Posterior vena cava (tissue), 2 donors: ENCODE measurements around the gene ZNF223. TPM values are rescaled to one million over a fixed set of nuclear protein-coding genes. Genes with fewer than 3 reads are reported as not detected.

Source experiments
- DNase-seq: peaks from one replicate; pipeline ENCODE4 v3.0.0-alpha.2; 2020; ENCODE audit warnings: low spot score
- intact Hi-C, 2 donors: fragments of 100-400 bp; cut with DNase I; formaldehyde crosslinking; loops; one replicate each; pipeline versions ENCODE4 v1.14.1 to v1.14.2; 2022 to 2023
- long read RNA-seq, 2 donors: library from polyadenylated mRNA; unstranded; transcript quantifications; one replicate each; pipeline ENCODE4 v2.0.0, GENCODE V29; 2020 to 2021
- total RNA-seq, 2 donors: library from RNA; stranded (reverse); fragmentation: NEBNext Ultra II Directional; extraction: Animal tissue kit (Norgen Biotek cat#: 25700); gene quantifications; one replicate each; pipeline ENCODE4 v1.2.1, GENCODE V29; 2021
- donor health status: DM: yes; HTN: yes; CAD: no.
- donor health status: DM: yes; HTN: yes; CAD: no.

ZNF223 gene
- total RNA-seq = 1 to 10 TPM; 2.8 to 3.7 TPM
- long read RNA-seq, donor 1, partial matches to known transcripts = 0 of 3 reads
- long read RNA-seq, donor 1, other reads (novel, unspliced or antisense) = 2 of 3 reads
- long read RNA-seq, donor 2, transcript ZNF223-201 (5 exons, 2,418 nt) = major isoform, 6 of 10 reads
- long read RNA-seq, donor 2, partial matches to known transcripts = 0 of 10 reads
- long read RNA-seq, donor 2, other reads (novel, unspliced or antisense) = 3 of 10 reads

GRCh38 chr19:44051650-44052402, at the start of gene ZNF223:
TSS of gene ZNF223 (plus strand) at chr19:44052036. CDS start at chr19:44055177, 3,141 bp downstream.
- intact Hi-C loops = loop anchor here in 1 of 2 donors (10.0 kb wide), 1 partner anchor 63 kb away; the partner anchor contains the start of gene ZNF225

DNA sequence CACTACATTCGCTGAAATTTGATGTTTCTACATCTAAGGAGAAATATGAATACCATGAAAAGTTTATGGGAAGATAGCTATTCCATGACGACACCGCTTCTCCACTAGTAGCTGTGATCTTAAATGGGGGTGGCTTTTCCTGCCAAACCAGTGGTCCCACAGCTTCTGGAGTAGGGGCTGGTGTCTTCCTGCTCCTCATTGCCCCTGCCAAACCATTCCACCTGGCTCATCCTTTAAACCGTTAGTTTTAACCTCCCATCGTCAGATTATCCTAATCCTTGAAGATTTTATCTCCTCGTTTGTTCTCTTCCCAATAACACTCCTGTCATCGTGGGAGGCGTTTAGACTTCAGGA, 49.6 kb upstream of the ZNF223 start:
- DNase-seq = no peak

More at GRCh38 chr19:44051650-44052402, at the start of gene ZNF223:
- peak; percentile 98 for DNase-seq

DNA sequence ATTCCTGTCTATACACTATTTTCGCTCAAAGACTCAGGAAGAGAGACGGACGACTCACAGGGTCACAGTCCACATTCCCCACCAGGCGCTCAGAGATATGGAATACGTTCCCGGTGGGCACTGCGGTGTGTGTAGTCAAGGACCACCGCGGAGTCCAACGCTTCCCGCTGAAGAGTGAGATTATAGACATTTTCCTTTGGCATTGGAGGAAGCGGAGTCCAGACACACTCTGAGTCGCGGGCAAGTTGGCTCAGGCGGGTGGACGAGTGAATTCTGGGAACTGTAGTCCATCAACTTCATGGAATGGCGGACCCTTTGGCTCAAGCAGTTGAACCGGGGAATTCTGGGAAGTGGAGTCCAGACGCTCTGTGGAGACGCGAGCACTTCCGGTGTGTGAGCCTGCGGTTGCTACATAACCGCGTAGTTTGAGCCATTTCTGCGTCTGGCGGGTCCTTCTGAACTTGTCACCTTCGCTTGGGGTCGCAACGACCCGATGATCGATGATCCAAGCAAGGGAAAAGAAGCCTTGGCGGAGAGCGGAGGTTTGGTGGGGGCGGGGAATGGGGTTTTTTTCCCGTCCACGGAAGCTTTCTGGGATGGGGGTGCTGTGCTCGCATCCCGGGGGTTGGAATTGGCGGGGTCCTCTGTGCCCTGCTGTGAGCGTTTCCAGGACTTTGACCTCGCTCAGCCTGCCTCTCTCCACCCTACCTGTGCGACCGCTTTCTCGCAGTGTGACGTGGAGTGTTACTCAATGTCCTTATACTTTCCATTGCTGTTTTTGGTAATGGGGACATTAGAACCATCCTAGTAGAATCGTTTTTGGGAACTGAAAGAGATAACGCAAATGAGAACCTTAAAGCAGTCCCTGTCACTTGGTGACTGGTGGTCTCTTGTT, 49.0 kb upstream of the ZNF223 start, which contains the start of gene ZNF230:
Gene ZNF230 (plus strand): TSS at position 392 of the 895 bp plus-strand sequence. CDS start 4,122 bp downstream, outside the sequence.
- intact Hi-C loops = no loop called here
- peak; percentile 96 for DNase-seq

More for the DNA sequence above, 49.6 kb upstream of the ZNF223 start:
- intact Hi-C loops = no loop called here

DNA sequence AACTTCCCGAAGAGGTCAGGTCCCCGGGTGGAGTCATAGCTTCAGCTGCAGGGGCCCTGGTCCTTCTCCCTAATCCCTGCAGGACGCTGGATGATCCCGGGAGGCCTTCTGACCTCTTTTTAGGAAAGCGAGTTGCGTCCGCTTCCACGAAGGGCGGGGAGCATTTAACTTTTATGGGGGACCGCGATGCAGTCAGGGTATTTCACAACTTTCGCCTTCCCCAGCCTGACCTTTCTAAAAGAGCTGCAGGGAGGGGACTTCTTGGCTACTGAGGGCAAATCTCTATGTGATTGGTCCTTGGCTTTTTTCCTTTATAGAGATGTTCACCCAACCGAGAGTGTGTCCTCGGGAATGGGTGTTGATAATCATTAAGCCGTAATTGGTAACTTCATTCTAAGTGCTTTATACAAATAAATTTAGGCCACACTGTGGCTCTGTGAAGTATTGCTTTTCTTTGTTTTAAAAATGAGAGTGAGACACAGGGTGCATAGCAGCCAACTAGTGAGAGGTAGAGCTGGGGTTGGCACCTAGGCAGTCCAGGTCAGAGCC, 48.3 kb upstream of the ZNF223 start:
- intact Hi-C loops = no loop called here
- DNase-seq = no peak

- intact Hi-C loops = no loop called here
- DNase-seq = no peak
These were observed 45.9 kb upstream of the ZNF223 start for GRCh38 chr19:44005973-44006372.

GRCh38 chr19:44007473-44007872, 44.4 kb upstream of the ZNF223 start:
- DNase-seq = no peak
- intact Hi-C loops = no loop called here

- no peak for DNase-seq
- intact Hi-C loops = no loop called here
These were observed 41.4 kb upstream of the ZNF223 start for GRCh38 chr19:44010468-44010867.

DNA sequence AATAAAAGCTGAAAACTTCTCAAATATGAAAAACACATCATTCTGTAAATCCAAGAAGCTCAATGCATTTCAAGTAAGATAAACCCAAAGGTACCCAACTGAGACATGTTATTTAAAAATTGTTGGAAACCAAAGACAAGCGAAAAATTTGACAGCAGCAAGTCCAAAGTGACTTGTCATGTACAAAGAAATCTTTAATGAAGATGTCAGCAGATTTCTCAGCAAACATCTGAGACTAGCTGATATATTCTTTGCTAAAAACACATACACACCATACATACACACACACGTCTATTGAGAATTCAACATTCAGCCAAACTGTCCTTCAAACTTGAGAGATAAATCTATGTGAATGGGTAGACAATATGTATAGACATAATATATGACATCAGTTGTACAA, 32.3 kb upstream of the ZNF223 start:
- DNase-seq = no peak
- intact Hi-C loops = no loop called here

DNA sequence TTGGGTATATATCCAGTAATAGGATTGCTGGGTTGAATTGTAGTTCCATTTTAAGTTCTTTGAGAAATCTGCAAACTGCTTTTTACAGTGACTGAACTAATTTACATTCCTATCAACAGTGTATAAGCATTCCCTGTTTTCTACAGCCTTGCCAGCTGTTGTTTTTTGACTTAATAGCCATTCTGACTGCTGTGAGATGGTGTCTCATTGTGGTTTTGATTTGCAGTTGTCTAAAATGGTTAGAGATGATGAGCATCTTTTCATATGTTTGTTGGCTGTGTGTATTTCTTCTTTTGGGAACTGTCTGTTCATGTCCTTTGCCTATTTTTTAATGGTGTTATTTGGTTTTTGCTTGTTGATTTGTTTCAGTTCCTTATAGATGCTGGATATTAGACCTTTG, 30.6 kb upstream of the ZNF223 start:
- intact Hi-C loops = loop anchor here in 1 of 2 donors (10.0 kb wide), 1 partner anchor 64 kb away; no protein-coding TSS in a partner anchor
- no peak for DNase-seq

- intact Hi-C loops = loop anchor here in 1 of 2 donors (10.0 kb wide), 1 partner anchor 60 kb away; no protein-coding TSS in a partner anchor
- no peak for DNase-seq
These were observed 27.0 kb upstream of the ZNF223 start for GRCh38 chr19:44024900-44025216.

DNA sequence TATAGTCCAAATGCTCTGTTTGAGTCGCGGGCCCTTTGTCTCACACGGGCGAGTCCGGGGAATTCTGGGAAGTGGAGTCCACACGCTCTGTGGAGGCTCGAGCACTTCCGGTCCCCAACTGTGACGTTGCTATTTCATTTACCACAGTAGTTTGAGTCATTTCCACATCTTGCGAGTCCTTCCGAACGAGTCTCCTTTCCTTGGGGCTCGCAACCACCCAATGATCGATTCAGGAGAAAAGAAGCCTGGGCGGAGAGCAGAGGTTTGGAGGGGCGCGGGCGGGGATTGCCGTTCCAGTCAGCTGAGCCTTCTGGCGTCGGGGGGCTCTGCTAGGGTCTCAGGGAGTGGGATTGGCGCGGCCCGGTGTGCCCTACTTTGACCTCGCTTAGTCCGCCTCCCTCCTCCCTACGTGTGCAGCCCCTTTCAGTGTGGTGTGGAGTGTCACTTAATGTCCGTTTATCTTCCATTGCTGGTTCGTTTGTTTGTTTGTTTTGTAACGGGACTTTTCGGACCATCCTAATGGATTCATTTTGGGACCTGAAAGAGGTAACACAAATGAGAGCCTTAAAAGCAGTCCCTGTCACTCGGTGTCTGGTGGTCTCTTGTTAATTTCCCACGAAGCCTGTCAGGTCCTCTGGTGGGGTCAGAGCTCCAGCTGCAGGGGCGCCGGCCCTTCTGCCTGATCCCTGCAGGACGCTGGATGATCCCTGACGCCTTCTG, 26.5 kb upstream of the ZNF223 start, which contains the start of gene ZNF222:
Gene ZNF222 (plus strand): TSS at position 163 of the 720 bp plus-strand sequence. CDS start 58 bp downstream, at position 221.
- DNase-seq = peak; percentile 94
- intact Hi-C loops = loop anchor here in 1 of 2 donors (10.0 kb wide), 1 partner anchor 59 kb away; no protein-coding TSS in a partner anchor

GRCh38 chr19:44026622-44027021, 25.2 kb upstream of the ZNF223 start:
- DNase-seq = no peak
- intact Hi-C loops = loop anchor here in 1 of 2 donors (10.0 kb wide), 1 partner anchor 58 kb away; no protein-coding TSS in a partner anchor

GRCh38 chr19:44032001-44032610, 19.7 kb upstream of the ZNF223 start:
- intact Hi-C loops = no loop called here
- no peak for DNase-seq

DNA sequence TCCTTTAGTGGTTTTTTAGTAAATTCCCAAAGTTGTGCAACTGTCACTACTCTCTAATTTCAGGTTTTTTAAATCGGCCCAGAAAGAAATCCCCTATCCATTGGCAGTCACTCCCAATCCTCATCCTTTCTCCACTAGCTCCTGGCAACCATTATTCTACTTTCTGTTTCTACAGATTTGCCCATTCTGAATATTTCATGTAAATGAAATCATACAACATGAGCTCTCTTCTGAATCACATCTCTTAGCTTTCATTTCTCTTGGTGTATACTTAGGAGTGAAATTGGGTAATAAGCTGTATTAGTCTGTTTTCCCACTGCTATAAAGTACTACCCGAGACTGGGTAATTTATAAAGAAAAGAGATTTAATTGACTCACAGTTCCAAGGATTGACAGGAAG, 9.7 kb upstream of the ZNF223 start:
- DNase-seq = no peak
- intact Hi-C loops = no loop called here

DNA sequence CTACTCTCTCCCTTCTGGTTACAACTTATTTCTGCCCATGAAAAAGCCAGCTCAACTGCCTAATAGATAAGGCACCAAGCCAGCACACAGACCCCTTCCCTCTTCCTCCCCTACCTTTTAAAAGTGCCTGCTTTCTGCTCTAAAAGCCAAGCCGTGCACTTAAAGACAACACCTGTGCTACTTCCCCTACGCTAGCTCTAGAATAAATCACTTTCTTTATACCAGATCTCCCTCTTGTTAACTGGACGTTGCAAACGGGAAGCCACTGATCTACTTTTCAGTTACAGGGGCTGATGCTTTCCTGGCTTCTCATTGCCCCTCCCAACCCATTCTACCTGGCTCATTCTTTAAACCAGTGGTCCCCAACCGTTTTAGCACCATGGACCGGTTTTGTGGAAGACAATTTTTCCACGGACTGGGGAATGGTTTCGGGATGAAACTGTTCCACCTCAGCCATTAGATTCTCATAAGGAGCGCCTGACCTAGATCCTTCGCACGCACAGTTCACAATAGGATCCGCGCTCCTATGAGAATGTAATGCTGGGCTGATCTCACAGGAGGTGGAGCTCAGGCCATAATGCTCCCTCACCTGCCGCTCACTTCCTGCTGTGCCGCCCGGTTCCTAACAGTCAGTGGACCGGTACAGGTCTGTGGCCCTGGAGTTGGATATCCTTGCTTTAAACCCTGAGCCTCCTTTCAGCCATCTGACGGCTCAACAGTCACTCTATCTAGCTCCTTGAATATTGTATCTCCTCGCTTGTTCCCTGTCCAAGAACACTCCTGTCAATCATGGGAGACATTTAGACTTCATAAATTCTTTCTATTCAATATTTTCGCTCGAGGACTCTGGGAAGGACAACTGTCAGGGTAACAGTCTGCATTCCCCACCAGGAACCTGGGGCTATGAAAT, 841 bp upstream of the ZNF223 start:
- DNase-seq = no peak
- intact Hi-C loops = loop anchor here in 1 of 2 donors (10.0 kb wide), 1 partner anchor 64 kb away; the partner anchor contains the start of gene ZNF225

- intact Hi-C loops = loop anchor here in 1 of 2 donors (10.0 kb wide), 1 partner anchor 59 kb away; the partner anchor contains the start of gene ZNF225
- DNase-seq = no peak
These were observed 4.0 kb downstream of the ZNF223 start for GRCh38 chr19:44055870-44056269.

DNA sequence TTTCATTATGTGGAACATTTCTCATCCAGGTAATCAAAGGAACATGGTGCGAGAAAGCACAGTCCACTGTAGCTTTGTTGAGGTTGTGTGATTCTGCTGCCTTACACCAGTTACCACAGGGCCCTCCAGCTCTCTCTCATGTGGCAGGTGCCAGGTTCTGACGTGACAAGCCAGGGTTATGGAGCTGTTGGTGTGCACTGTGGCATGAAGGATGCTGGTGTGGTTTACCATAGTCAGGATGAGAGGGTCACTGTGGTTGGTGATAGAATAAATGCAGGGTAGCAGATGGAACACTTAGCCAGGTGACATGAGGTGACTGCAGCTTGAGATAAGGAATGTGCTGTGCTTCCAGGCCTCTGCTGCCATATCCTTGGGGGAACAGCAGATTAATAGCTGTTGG, 7.4 kb downstream of the ZNF223 start:
- DNase-seq = no peak
- intact Hi-C loops = loop anchor here in 1 of 2 donors (10.0 kb wide), 1 partner anchor 56 kb away; the partner anchor contains the start of gene ZNF225
